Gastrocnemius medialis (tissue), 4 donors: ENCODE results near the gene ACY1.

Source experiments
- CTCF ChIP-seq, 5 experiments: fragments of 450-650 bp in 3 of 5; fragments of 200-600 bp in 2 of 5; sonication (generic) in 2 of 5; IDR thresholded peaks in 4 of 5; conservative IDR thresholded peaks in 1 of 5; 1 replicate in 4 of 5; 2 replicates in 1 of 5; pipeline ENCODE4 v1.5.1; 2016 to 2019; ENCODE audit warnings: antibody characterized with exemption in 5 of 5, mild to moderate bottlenecking in 3 of 5, moderate library complexity in 3 of 5
- POLR2A ChIP-seq, 2 donors: fragments of 450-650 bp; IDR thresholded peaks; one replicate each; pipeline ENCODE4 v1.6.1; 2017; ENCODE audit warnings: antibody characterized with exemption in 2 of 2, mild to moderate bottlenecking in 2 of 2, moderate library complexity in 2 of 2

GRCh38 chr3:52020796-52021195 is 37.5 kb downstream of the ACY1 start:
- no peak for TF ChIP-seq CTCF (IDR thresholded peaks at IDR 0.05 in 4 of 5, conservative IDR thresholded peaks at IDR 0.05 in 1 of 5)
- TF ChIP-seq POLR2A (IDR thresholded peaks at IDR 0.05) = no peak
